Measurements from ENCODE around the gene COL1A2. TPM values are rescaled to one million over a fixed set of nuclear protein-coding genes. Genes with fewer than 3 reads are reported as not detected.

The COL1A2 gene
- total and polyA plus RNA-seq, 8 donors: 10.9 to 467 (median 17.7) TPM

GRCh38 chr7:94368371-94368791 is 26.3 kb upstream of the COL1A2 start:
- peak; percentile 69 for FAIRE-seq
- Histone ChIP-seq H3K27ac (peak overlapping the region in 1 of 4 donors; percentile 2), H3K9me3 (no peaks in the 10 kb centered on the region), H3K36me3 (no peaks in the 10 kb centered on the region), H3K4me3 (no peak overlapping the region), H3K4me1 (no peaks in the 10 kb centered on the region), H3K27me3 (no peaks in the 10 kb centered on the region)
- intact Hi-C loops (cut with DNase I): no loop called here
- 37 to 47% methylated on average over 5 of the region's 5 CpGs for WGBS, 2 donors
- DNase-seq: no peak
- peak in 3 of 4 donors; percentile 31 to 36 (median 35) for ATAC-seq
- TF ChIP-seq CTCF (IDR thresholded peaks at IDR 0.05): no peak

GRCh38 chr7:94374231-94374630 is 20.5 kb upstream of the COL1A2 start:
- Histone ChIP-seq H3K9me3 (no peaks in the 10 kb centered on the region), H3K4me1 (peaks cover 0 to 3% (median 0%) of the 10 kb centered on the region in 3 donors), H3K27ac (peak overlapping the region in 2 of 4 donors; percentile 4 to 31), H3K27me3 (no peaks in the 10 kb centered on the region), H3K36me3 (no peaks in the 10 kb centered on the region), H3K4me3 (no peak overlapping the region)
- no peak for TF ChIP-seq CTCF (IDR thresholded peaks at IDR 0.05)
- WGBS, 2 donors: 7 to 27% methylated on average over 2 of the region's 2 CpGs
- DNase-seq: peak in 2 of 6 donors; percentile 24 to 42
- peak in 3 of 4 donors; percentile 76 to 89 (median 80) for ATAC-seq
- no peak for FAIRE-seq
- intact Hi-C loops (cut with DNase I): no loop called here

GRCh38 chr7:94374721-94375566 is 19.8 kb upstream of the COL1A2 start:
- ATAC-seq: peak in 3 of 4 donors; percentile 64 to 81 (median 76)
- H3K27ac ChIP-seq: peak overlapping the region in 1 of 4 donors; percentile 31
- H3K9me3 ChIP-seq: no peaks in the 10 kb centered on the region
- no peaks in the 10 kb centered on the region for H3K36me3 ChIP-seq
- no peak overlapping the region for H3K4me3 ChIP-seq
- DNase-seq: peak in 1 of 6 donors; percentile 20
- 55% methylated on average over 5 of the region's 5 CpGs for WGBS, 2 donors
- intact Hi-C loops (cut with DNase I): no loop called here
- FAIRE-seq: no peak
- no peaks in the 10 kb centered on the region for H3K27me3 ChIP-seq
- H3K4me1 ChIP-seq: peaks cover 0 to 3% (median 0%) of the 10 kb centered on the region in 3 donors
- TF ChIP-seq CTCF (IDR thresholded peaks at IDR 0.05): no peak

- no peaks in the 10 kb centered on the region for H3K36me3 ChIP-seq
- intact Hi-C loops (cut with DNase I): no loop called here
- FAIRE-seq: no peak
- H3K27ac ChIP-seq: peak overlapping the region in 1 of 4 donors; percentile 2
- no peak overlapping the region for H3K4me3 ChIP-seq
- no peaks in the 10 kb centered on the region for H3K9me3 ChIP-seq
- no peak for TF ChIP-seq CTCF (IDR thresholded peaks at IDR 0.05)
- H3K4me1 ChIP-seq: peaks cover 0 to 3% (median 0%) of the 10 kb centered on the region in 3 donors
- WGBS, 2 donors: 82 to 94% methylated on average over 2 of the region's 2 CpGs
- no peaks in the 10 kb centered on the region for H3K27me3 ChIP-seq
- no peak for DNase-seq
- ATAC-seq: peak in 3 of 4 donors; percentile 43 to 66 (median 53)
Measured at GRCh38 chr7:94375691-94376090, 19.0 kb upstream of the COL1A2 start.

GRCh38 chr7:94376281-94376680 is 18.4 kb upstream of the COL1A2 start:
- 92 to 95% methylated on average over 1 of the region's 1 CpG for whole genome bisulfite sequencing, 2 donors
- H3K4me1 ChIP-seq: peaks cover 0 to 3% (median 0%) of the 10 kb centered on the region in 3 donors
- peak overlapping the region in 1 of 4 donors; percentile 2 for H3K27ac ChIP-seq
- intact Hi-C loops (cut with DNase I): no loop called here
- ATAC-seq (no peak), FAIRE-seq (no peak), DNase-seq (no peak)
- no peaks in the 10 kb centered on the region for H3K36me3 ChIP-seq
- H3K4me3 ChIP-seq: no peak overlapping the region
- no peak for TF ChIP-seq CTCF (IDR thresholded peaks at IDR 0.05)
- H3K27me3 ChIP-seq: no peaks in the 10 kb centered on the region
- no peaks in the 10 kb centered on the region for H3K9me3 ChIP-seq

Data from pancreas (tissue), 10 donors.